GM23248 (cell line): ENCODE data around the gene IL18RAP.

Experiments used
- EZH2 ChIP-seq: fragments of 200-600 bp; sonication (generic); IDR thresholded peaks from 2 replicates; pipeline ENCODE4 v1.6.1; 2018; ENCODE audit warnings: antibody characterized with exemption, mild to moderate bottlenecking; ENCODE audit not compliant: insufficient read depth, poor library complexity, severe bottlenecking
- EZH2phosphoT487 ChIP-seq: fragments of 200-600 bp; sonication (generic); IDR thresholded peaks from 2 replicates; pipeline ENCODE4 v1.6.1; 2018; ENCODE audit warnings: antibody characterized with exemption, moderate library complexity, mild to moderate bottlenecking, low read depth; ENCODE audit not compliant: insufficient read depth

DNA sequence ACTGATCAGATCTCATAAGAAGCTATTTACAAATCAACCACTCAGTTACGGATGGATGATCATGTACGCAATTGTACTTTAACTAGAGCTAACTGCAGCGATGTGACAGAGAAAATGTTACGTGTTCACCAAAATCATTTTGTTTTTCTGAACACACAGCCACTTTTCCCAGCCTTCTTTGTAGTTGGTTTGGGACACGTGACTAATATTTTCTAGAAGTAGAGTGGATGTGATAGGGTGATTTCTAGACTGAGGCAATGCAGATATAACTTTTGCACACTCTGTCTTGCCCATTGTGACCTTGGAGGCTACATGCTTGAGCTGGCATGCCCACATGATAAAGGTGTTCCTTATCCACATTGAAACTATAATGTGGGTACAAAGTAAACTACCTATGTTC, 40.2 kb downstream of the IL18RAP start:
- TF ChIP-seq EZH2 (no peak), EZH2phosphoT487 (no peak)
